H9 (cell line): Measurements from ENCODE around the gene NBR1. TPM values are rescaled to one million over a fixed set of nuclear protein-coding genes. Genes with fewer than 3 reads are reported as not detected.
"Not testable (repeated sequence)": the region's sequence is repeated elsewhere in the genome, so short reads cannot be mapped to it uniquely, and the experiment has no call there.

Source experiments
- DNase-seq: peaks from one replicate; pipeline ENCODE4 v3.0.0-alpha.2; 2017
- H2AFZ ChIP-seq: one replicate; pipeline ENCODE4 v1.6.1; 2013; ENCODE audit warnings: mild to moderate bottlenecking, low read length, control low read depth, moderate library complexity
- H2AK5ac ChIP-seq: 2 replicates; pipeline ENCODE4 v1.6.1; 2013; ENCODE audit warnings: low read length, control low read depth, mixed read lengths; ENCODE audit not compliant: insufficient read length
- H2BK120ac ChIP-seq: one replicate; pipeline ENCODE4 v1.6.1; 2013; ENCODE audit warnings: low read depth, mild to moderate bottlenecking, low read length, control low read depth, inconsistent platforms; ENCODE audit not compliant: poor library complexity, severe bottlenecking
- H2BK12ac ChIP-seq: 2 replicates; pipeline ENCODE4 v1.6.1; 2013; ENCODE audit warnings: low read length, control low read depth, mixed read lengths, low read depth; ENCODE audit not compliant: insufficient read length
- H2BK15ac ChIP-seq: 2 replicates; pipeline ENCODE4 v1.6.1; 2013; ENCODE audit warnings: low read depth, low read length, control low read depth
- H2BK20ac ChIP-seq: one replicate; pipeline ENCODE4 v1.6.1; 2013; ENCODE audit warnings: low read depth, mild to moderate bottlenecking, low read length, control low read depth, inconsistent platforms; ENCODE audit not compliant: poor library complexity, severe bottlenecking
- H2BK5ac ChIP-seq: 2 replicates; pipeline ENCODE4 v1.6.1; 2013; ENCODE audit warnings: low read length, control low read depth, mixed read lengths; ENCODE audit not compliant: insufficient read length
- H3K14ac ChIP-seq: 2 replicates; pipeline ENCODE4 v1.6.1; 2013; ENCODE audit warnings: low read length, control low read depth; ENCODE audit not compliant: insufficient read depth
- H3K18ac ChIP-seq: 2 replicates; pipeline ENCODE4 v1.6.1; 2013; ENCODE audit warnings: low read depth, mild to moderate bottlenecking, mixed read lengths, low read length, control low read depth; ENCODE audit not compliant: insufficient read length
- H3K23ac ChIP-seq: 2 replicates; pipeline ENCODE4 v1.6.1; 2013; ENCODE audit warnings: low read length, control low read depth, mixed read lengths, low read depth; ENCODE audit not compliant: insufficient read length
- H3K23me2 ChIP-seq: 2 replicates; pipeline ENCODE4 v1.6.1; 2013; ENCODE audit warnings: low read depth, mild to moderate bottlenecking, mixed read lengths, low read length, control low read depth; ENCODE audit not compliant: insufficient read length, poor library complexity, severe bottlenecking
- H3K27ac ChIP-seq: 2 replicates; pipeline ENCODE4 v1.5.1; 2013; ENCODE audit warnings: low read length, control low read depth, mixed read lengths, low read depth; ENCODE audit not compliant: insufficient read length
- H3K27me3 ChIP-seq: 2 replicates; pipeline ENCODE4 v1.6.1; 2013; ENCODE audit warnings: low read length, control low read depth, inconsistent platforms; ENCODE audit not compliant: insufficient read depth
- H3K4ac ChIP-seq: 2 replicates; pipeline ENCODE4 v1.6.1; 2013; ENCODE audit warnings: low read depth, mild to moderate bottlenecking, control low read depth, inconsistent platforms, low read length, moderate library complexity
- H3K4me1 ChIP-seq: 2 replicates; pipeline ENCODE4 v1.6.1; 2013; ENCODE audit warnings: low read length, control low read depth, inconsistent platforms; ENCODE audit not compliant: insufficient read depth
- H3K4me2 ChIP-seq: 2 replicates; pipeline ENCODE4 v1.6.1; 2013; ENCODE audit warnings: low read length, control low read depth, mixed read lengths; ENCODE audit not compliant: insufficient read length, insufficient read depth
- H3K56ac ChIP-seq: 2 replicates; pipeline ENCODE4 v1.6.1; 2013; ENCODE audit warnings: low read depth, mild to moderate bottlenecking, mixed read lengths, low read length, control low read depth; ENCODE audit not compliant: insufficient read length
- H3K79me1 ChIP-seq: 2 replicates; pipeline ENCODE4 v1.6.1; 2013; ENCODE audit warnings: low read depth, mild to moderate bottlenecking, moderate library complexity, low read length, control low read depth, inconsistent platforms; ENCODE audit not compliant: insufficient read depth, poor library complexity, severe bottlenecking
- H3K79me2 ChIP-seq: 2 replicates; pipeline ENCODE4 v1.6.1; 2013; ENCODE audit warnings: low read length, control low read depth, inconsistent platforms; ENCODE audit not compliant: insufficient read depth
- H3K9ac ChIP-seq: 2 replicates; pipeline ENCODE4 v1.6.1; 2013; ENCODE audit warnings: low read length, control low read depth, mixed read lengths; ENCODE audit not compliant: insufficient read length; ENCODE audit errors: extremely low read depth
- H3K9me3 ChIP-seq: one replicate; pipeline ENCODE4 v1.6.1; 2013; ENCODE audit warnings: low read depth, low read length, inconsistent platforms; ENCODE audit not compliant: control insufficient read depth
- H3T11ph ChIP-seq: one replicate; pipeline ENCODE4 v1.6.1; 2013; ENCODE audit warnings: mild to moderate bottlenecking, low read length, control low read depth, inconsistent platforms
- H4K20me1 ChIP-seq: one replicate; pipeline ENCODE4 v1.6.1; 2013; ENCODE audit not compliant: control insufficient read depth, insufficient read length, insufficient read depth
- H4K5ac ChIP-seq: 2 replicates; pipeline ENCODE4 v1.6.1; 2013; ENCODE audit warnings: low read depth, mild to moderate bottlenecking, mixed read lengths, low read length, control low read depth; ENCODE audit not compliant: insufficient read length
- H4K8ac ChIP-seq: replicated peaks from 2 replicates; pipeline ENCODE4 v1.6.1; 2013; ENCODE audit warnings: low read length, control low read depth, mixed read lengths, low read depth; ENCODE audit not compliant: insufficient read length
- H4K91ac ChIP-seq: 2 replicates; pipeline ENCODE4 v1.6.1; 2013; ENCODE audit warnings: low read depth, mild to moderate bottlenecking, moderate library complexity, mixed read lengths, low read length, control low read depth; ENCODE audit not compliant: insufficient read length
- H3K27ac Mint-ChIP-seq, 3 experiments: 2 replicates in 2 of 3; 3 replicates in 1 of 3; pipeline ENCODE4 v1.8.0; 2020 to 2021; ENCODE audit warnings: mixed read lengths in 3 of 3, mild to moderate bottlenecking in 1 of 3, moderate library complexity in 1 of 3
- H3K27me3 Mint-ChIP-seq: 2 replicates; pipeline ENCODE4 v1.8.0; 2021; ENCODE audit warnings: low read depth, mild to moderate bottlenecking, moderate library complexity, mixed read lengths
- H3K36me3 Mint-ChIP-seq, 3 experiments: 2 replicates in 2 of 3; 3 replicates in 1 of 3; pipeline ENCODE4 v1.8.0; 2020 to 2021; ENCODE audit warnings: low read depth in 3 of 3, mixed read lengths in 3 of 3; ENCODE audit not compliant: insufficient read depth in 1 of 3
- H3K4me1 Mint-ChIP-seq, 2 experiments: 2 replicates each; pipeline ENCODE4 v1.8.0; 2020; ENCODE audit warnings: mixed read lengths in 2 of 2
- H3K4me3 Mint-ChIP-seq, 2 experiments: 2 replicates in 1 of 2; 3 replicates in 1 of 2; pipeline ENCODE4 v1.8.0; 2020 to 2021; ENCODE audit warnings: mild to moderate bottlenecking in 2 of 2, mixed read lengths in 2 of 2, moderate library complexity in 1 of 2
- H3K9me3 Mint-ChIP-seq, 2 experiments: 2 replicates in 1 of 2; 3 replicates in 1 of 2; pipeline ENCODE4 v1.8.0; 2020; ENCODE audit warnings: mild to moderate bottlenecking in 2 of 2, mixed read lengths in 2 of 2, moderate library complexity in 1 of 2
- WGBS: extraction: QIAGEN DNeasy Blood & Tissue Kit; methylation state at CpG from one replicate; pipeline ENCODE4 v1.1.7; 2013; ENCODE audit warnings: missing lambda C conversion rate, low lambda C conversion rate, mixed read lengths; ENCODE audit not compliant: insufficient read length; ENCODE audit errors: extremely low coverage; 5-methylcytosine and 5-hydroxymethylcytosine counted together
- total RNA-seq: library from RNA; stranded (reverse); gene quantifications from 2 replicates; pipeline ENCODE4 v1.2.1, GENCODE V29; 2021

NBR1 gene
- total RNA-seq, 1 experiment from 2014 or later: 34.2 TPM

DNA sequence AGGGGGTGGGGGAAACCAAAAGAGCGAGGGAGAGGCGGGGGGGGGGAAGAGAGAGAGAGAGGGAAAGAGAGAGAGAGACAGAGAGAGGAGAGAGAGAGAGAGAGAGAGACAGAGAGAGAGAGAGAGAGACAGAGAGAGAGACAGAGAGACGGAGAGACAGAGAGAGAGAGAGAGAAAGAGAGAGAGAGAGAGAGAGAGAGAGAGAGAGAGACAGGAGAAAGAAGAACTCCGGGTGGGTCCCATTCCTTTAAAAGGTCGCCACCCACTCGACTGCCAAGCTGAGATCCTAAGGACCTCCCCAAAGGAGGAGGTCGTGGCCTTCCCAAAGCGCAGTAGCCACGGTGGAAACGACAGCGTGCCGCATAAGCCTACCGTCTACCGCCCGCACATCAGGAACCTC lies 62.2 kb downstream of the NBR1 start:
- H2AFZ ChIP-seq, H2BK20ac ChIP-seq, H3K23ac ChIP-seq, DNase-seq, H3T11ph ChIP-seq, H3K27ac Mint-ChIP-seq, H3K4me3 Mint-ChIP-seq, H3K9me3 Mint-ChIP-seq, H2AK5ac ChIP-seq, H4K20me1 ChIP-seq, H3K18ac ChIP-seq, H3K4ac ChIP-seq, H3K27me3 Mint-ChIP-seq, H4K8ac ChIP-seq, H3K27me3 ChIP-seq, H2BK12ac ChIP-seq, H3K4me1 Mint-ChIP-seq, H2BK15ac ChIP-seq, H3K79me2 ChIP-seq, H3K23me2 ChIP-seq, H2BK5ac ChIP-seq, H3K9ac ChIP-seq, H3K79me1 ChIP-seq, H2BK120ac ChIP-seq, H4K91ac ChIP-seq, H3K4me1 ChIP-seq, H3K56ac ChIP-seq, H4K5ac ChIP-seq, H3K36me3 Mint-ChIP-seq, H3K9me3 ChIP-seq, H3K27ac ChIP-seq, H3K4me2 ChIP-seq, H3K14ac ChIP-seq: not testable (repeated sequence)
- WGBS: no CpG with 5 or more reads among the region's 15 CpGs

DNA sequence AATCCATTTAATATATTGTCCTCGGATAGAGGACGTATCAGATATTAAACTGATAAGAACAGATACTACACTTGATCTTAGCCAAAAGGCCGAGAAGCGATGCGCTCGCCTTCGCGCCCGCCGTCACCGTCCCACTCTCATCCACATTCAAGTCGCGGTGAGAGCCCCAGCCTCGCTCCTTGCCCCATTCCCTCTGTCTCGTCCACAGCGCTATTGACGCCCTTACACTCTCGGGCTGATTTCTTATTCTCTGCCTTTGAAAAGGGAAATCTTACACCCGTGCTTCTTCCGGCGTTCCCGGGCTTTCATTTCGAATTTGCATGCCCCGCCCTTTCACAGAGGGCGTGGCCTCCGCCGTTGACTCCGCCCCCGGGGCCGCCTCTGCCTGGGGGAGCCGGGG lies 62.9 kb downstream of the NBR1 start, which contains the start of gene RNU2-1:
Gene RNU2-1, minus strand, starts transcription at position 101 of the 400 bp plus-strand sequence.
- H4K8ac ChIP-seq, H3K4me1 ChIP-seq, H3K4me3 Mint-ChIP-seq, H2BK120ac ChIP-seq, H2BK20ac ChIP-seq, DNase-seq, H2AK5ac ChIP-seq, H3K9me3 Mint-ChIP-seq, H3K23ac ChIP-seq, H3K4me2 ChIP-seq, H3K9me3 ChIP-seq, H4K5ac ChIP-seq, H3K27me3 ChIP-seq, H3K36me3 Mint-ChIP-seq, H3K79me1 ChIP-seq, H3K9ac ChIP-seq, H3K4me1 Mint-ChIP-seq, H2BK12ac ChIP-seq, H3K14ac ChIP-seq, H3K56ac ChIP-seq, H2BK5ac ChIP-seq, H3K18ac ChIP-seq, H3K27ac Mint-ChIP-seq, H3K27ac ChIP-seq, H3K27me3 Mint-ChIP-seq, H4K91ac ChIP-seq, H3T11ph ChIP-seq, H2AFZ ChIP-seq, H3K79me2 ChIP-seq, H3K23me2 ChIP-seq, H3K4ac ChIP-seq, H4K20me1 ChIP-seq, H2BK15ac ChIP-seq: not testable (repeated sequence)
- no CpG with 5 or more reads among the region's 31 CpGs for WGBS
